ENCODE results near the gene ACTG2.

GRCh38 chr2:73963385-73964120, 70.7 kb downstream of the ACTG2 start:
- no peak for TF ChIP-seq CTCF (IDR thresholded peaks at IDR 0.05; ENCODE audit: insufficient read depth, low read length)
- no peak for TF ChIP-seq POLR2AphosphoS5 (IDR thresholded peaks at IDR 0.05; ENCODE audit: low read depth)
